Hematopoietic multipotent progenitor cell treated with erythropoietin and hydrocortisone succinate and interleukin-3 and kit ligand, for 6 days (in vitro differentiated cells): ENCODE results near the gene UQCR10.

Experiments
- DNase-seq: peaks from one replicate; pipeline ENCODE4 v3.0.0-alpha.2; 2015

Gene UQCR10

DNA sequence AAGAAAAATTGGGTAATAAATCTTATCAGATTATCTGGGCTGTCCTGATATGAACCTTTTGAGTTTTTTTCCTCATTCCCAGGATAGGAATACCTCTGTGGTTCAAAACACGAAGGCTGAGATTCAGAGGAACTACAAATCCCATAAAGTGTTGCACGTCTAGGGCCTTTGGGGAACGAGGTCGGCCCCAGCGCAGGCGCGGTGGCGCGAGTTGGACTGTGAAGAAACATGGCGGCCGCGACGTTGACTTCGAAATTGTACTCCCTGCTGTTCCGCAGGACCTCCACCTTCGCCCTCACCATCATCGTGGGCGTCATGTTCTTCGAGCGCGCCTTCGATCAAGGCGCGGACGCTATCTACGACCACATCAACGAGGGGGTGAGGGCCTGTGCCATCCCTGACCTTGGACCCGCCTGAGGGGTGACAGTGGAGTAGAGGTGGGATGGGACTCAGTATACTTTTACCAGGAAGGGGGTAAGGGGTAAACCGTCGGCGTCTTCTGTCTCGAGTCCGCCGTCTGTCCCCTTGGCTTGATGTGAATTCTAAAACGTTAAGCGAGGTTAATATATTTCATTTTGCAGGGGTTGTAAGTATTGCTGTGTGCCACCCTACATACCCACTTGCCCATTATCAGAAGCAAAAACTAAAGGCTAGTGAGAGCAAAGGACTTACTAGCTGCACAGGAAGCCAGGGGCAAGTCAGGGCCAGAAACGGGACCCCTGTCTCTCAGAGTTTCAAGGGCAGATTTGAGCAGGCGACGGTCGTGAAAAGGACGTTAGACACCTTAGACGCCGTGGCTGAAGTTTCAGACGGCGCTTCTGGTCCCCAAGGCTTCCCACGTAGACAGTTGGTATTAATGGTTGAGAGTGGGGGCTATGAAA is at the start of gene UQCR10:
Gene UQCR10 (plus strand): TSS at position 199 of the 881 bp plus-strand sequence. CDS start 30 bp downstream, at position 229.
- peak; percentile 96 for DNase-seq

DNA sequence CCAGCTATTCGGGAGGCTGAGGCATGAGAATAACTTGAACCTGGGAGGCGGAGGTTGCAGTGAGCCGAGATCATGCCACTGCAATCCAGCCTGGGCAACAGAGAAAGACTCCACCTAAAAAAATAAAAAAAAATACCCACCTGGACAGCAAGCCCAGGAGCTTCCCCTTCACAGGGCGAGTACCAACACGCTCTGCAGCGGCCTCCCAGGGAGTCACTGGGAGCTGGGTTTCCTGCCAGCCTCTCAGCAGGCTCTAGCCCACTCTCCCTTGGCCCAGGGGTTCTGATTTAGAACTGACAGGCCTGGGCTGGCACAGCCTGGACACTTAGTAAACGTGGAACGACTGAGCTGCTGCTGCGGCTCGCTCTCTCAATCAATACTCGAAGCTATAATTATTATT is 49.4 kb upstream of the UQCR10 start:
- no peak for DNase-seq

DNA sequence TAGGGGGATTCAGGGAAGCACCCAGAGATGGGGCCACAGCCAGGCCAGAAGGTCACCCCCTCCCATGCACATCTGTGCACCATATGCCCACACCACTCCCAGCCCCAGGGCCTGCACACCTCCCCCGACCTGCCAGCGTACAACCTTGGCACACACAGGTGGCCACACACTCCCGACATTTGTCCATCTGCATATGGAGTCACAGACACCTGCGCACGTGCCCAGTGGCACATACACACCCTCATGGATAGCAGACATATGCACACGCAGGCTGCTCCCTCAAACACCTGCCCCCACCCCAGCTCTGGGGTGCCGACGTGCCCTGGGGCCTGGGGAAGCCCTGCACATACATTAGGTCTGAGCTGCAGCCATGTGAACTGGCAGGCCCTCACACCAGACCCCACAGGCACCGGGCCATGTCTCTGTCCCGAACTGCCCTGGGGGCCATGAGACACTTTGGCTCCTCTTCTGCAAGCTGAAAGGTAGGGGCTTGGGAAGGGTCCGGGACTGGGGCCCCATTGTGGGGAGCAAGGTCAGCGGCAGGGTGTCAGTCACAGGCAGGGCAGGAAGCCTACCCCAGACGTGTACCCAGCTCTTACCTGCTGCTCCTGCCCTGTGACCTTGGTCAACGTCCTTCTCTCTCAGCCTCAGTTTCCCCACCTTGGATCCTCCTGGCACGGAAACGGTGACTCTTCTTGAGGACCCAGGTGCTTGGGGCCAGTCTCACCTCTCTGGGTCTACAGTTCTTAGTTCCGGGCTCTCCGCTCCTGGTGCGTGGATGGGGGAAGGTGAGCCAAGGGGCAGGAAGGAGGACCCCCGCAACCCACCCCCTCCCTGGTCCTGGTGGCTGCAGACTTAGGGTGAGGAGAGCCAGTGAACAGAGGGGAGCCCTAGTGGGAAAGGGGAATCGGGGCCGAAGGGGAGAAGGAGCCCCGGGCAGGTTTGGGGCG is 47.9 kb upstream of the UQCR10 start:
- no peak for DNase-seq

DNA sequence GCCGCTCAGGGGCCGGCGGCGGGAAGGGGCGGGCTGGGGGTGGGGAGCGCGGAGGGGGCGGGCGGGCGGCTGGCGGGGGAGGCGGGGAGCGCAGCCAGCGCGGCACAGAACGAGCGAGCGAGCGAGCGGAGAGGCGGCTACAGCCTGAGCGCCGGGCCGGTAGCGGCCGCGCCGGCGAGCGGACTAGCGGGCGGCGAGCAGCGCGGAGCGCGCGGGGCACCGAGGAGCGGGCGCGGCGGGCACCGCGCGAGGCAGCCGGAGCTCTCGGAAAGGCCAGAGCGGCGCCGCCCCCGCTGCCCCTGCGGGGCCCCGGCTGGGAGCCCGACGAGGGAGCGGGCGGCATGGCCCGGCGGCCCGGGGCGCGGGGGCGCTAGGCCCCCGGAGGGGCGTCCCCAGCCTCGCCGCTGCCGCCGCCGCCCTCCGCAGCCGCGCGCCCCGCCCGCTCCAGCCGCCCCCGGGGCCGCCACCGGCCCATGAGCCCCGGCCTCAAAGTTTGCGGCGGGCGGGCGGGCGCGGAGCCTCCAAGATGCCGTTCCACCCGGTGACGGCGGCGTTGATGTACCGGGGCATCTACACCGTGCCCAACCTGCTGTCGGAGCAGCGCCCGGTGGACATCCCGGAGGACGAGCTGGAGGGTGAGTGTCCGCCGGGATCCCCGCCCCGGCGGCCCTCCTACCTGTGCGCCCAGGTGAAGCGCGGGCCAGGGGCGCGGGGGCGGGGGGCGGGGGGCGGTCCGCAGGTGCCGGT is 47.1 kb upstream of the UQCR10 start, which contains the start of gene CABP7:
Gene CABP7 (plus strand): TSS at position 105 of the 747 bp plus-strand sequence. CDS start 422 bp downstream, at position 527.
- no peak for DNase-seq

DNA sequence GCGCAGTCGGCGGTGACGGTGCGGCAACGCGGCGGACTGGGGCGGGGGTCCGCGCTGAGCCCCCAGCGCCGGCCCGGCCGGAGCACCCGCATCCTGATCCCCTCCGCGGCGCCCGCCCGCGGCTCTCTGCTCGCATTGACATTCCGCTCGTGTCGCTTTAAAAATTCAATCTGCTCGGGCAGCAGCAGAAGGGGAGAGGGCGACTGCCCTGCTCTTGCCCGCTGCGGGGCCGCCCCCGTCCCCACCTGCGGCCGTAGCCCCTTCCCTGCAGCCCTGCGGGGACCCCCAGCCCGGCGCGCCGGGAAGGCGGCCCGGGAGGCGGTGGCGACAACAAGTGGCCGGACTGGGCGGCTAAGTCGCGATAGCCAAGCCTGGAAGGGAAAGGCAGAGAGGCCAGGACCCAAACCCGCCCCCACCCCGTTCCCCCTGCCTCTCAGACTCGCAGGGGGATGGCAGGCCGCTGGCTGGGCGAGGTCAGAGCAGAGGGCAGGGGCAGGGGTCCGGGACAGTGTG is 46.3 kb upstream of the UQCR10 start:
- DNase-seq, result no peak

DNA sequence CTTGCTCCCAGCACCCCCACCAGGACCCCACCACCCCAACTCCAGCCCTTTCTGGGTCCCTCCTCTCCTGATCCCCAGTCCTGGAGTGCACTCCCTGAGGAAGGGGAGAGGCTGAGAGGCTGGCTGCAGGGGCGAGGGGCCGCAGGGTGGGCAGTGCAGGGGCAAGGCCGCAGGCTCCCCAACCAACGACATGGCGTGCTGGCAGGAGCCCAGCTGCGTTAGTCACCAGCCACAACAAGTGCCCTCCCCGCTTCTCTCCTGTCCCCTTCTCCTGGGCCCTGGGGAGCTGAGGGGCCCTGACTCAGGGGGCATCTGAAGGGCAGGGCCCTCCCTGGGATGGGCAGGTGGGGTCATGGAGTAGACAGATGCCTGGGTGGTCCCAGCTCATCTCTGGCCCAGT is 45.0 kb upstream of the UQCR10 start:
- DNase-seq, result peak; percentile 51

DNA sequence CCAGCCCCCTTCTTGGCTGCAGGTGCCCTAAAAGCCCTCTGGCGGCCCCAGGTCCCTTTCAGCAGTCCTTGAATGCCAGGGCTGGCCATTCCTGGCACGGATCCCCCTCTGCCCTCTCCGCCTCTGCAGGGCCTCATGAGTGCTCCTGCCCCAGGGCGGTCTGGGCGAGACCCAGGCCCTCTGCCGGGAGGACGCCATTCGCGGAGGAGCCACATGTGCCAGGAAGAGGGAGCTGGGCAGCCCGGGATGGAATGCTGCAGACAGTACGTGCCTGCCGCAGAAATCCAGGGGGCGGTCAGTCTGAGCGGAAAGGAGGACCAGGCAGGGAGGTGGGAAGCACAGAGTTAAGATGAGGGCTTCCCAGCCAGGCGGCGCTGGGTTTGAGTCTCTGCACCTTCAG is 44.6 kb upstream of the UQCR10 start:
- DNase-seq, result no peak

DNA sequence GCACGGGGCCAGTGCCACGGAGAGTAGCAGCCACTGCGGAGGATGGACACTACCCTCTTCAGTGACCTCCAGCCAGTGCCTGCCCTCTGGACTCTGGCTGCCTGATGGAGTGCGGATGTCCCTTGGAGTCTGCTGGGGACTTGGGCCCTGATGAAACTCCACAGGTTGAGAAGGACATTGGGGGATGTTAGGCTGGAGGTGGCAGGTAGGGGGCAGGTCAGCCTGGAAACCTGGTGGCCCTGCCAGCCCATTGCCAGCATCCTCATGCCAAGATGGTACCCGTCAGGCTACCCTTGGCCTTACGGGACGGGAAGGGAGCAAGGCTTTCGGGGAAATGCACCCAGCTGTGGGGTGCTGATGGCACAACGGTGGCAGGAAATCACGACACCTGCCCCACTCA is 43.4 kb upstream of the UQCR10 start:
- no peak for DNase-seq

DNA sequence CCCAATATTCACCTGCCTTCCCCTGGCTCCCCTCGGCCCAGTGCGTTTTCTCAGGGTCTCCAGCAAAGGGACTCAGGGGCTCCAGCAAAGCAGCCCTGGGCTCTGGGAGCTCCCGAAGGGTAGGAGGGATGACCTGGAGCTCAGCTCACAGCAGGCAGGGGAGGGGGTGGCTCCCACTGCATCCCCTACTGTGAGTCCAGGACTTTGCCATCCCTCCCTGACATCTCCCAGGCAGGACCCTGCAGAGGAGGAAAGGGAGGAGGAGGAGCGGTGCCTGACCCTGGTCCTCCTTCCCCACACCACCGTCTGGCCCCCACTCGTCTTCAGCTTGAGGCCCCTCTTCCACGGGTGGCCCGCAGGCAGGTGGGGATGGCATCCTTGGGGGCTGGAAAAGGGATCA is 42.3 kb upstream of the UQCR10 start:
- no peak for DNase-seq

DNA sequence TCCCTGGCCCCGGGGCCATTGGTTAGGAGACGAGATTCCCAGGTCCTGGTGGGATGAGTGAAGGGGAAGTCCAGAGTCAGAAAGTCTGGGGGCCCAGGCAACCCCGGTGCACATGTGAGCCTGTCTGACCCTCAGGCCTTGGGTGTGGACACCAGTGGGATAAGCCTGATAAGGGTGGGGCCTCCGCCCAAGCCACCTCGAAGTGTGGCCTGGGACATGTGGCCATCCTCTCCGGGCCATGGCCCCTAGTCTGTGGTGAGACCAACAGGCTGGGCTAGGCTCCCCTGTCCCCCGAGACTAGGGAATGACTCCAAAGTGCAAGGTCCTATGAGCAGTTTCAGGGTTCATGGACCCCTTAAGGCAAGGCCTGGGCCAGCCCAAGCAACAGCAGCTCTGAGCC is 41.1 kb upstream of the UQCR10 start:
- DNase-seq, result peak; percentile 52

DNA sequence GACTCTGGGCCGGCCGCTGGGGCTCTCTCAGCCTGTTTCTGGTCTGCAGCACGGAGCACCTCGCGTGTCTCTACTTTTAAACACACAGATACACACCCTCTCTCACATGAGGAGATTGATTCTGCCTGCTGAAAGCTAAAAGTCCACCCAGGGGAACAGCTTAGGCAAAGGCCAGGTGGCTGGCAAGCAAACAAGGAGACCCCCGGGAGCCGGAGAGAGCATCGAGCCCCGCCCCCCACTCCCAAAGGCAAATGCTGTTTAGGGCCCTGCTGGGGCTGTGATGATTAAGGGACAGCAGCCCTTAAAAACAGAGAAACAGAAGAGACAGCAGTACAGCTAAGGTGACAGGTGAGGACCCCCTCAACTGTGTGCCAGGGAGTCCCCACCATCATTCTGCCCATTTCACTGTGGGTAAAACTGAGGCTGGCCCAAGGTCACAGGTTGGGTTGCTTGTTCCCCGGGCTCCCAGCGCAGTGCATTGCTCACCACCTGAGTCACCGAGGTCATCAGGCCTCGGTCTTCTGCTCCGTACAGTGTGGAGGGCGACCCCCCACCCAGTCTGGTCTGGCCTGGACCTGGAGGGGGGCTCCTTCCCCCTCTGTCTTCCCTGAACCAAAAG is 40.5 kb upstream of the UQCR10 start:
- no peak for DNase-seq

DNA sequence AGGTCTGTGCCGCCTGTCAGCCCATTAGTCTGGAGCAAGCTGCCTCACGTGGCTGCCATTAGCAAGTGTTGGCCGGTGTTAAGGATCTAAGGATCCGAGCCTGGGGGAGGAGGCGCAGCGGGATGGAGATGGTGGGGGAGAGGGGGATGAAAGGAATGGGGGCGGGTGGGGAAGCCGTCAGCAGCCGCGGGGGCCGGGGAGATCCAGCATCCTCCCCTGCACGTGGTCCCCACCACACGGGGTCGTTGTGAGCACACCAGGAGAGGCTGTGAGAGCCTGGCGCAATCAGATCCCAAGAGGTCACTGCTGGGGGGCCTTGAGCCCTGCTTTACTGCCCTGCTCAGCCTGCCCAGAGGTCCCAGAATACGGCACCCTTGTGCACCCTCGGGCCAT is 40.0 kb upstream of the UQCR10 start:
- peak; percentile 81 for DNase-seq

DNA sequence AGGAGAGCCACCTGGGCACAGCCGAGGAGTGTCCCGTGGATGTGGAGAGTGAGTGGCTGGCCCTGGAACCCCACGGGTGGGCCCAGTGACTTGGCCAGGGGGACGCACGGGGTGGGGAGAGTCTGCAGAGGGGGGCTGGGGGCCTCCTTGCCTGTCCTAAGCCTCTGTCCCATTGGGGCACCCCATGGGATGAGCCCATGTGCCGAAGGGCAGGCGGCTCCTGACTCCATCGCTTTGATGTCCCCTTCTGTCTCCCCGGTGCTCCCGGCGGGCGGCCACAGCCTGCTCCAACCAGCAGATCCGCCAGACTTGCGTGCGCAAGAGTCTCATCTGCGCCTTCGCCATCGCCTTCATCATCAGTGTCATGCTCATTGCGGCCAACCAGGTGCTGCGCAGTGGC is 38.0 kb upstream of the UQCR10 start:
- DNase-seq, result no peak

DNA sequence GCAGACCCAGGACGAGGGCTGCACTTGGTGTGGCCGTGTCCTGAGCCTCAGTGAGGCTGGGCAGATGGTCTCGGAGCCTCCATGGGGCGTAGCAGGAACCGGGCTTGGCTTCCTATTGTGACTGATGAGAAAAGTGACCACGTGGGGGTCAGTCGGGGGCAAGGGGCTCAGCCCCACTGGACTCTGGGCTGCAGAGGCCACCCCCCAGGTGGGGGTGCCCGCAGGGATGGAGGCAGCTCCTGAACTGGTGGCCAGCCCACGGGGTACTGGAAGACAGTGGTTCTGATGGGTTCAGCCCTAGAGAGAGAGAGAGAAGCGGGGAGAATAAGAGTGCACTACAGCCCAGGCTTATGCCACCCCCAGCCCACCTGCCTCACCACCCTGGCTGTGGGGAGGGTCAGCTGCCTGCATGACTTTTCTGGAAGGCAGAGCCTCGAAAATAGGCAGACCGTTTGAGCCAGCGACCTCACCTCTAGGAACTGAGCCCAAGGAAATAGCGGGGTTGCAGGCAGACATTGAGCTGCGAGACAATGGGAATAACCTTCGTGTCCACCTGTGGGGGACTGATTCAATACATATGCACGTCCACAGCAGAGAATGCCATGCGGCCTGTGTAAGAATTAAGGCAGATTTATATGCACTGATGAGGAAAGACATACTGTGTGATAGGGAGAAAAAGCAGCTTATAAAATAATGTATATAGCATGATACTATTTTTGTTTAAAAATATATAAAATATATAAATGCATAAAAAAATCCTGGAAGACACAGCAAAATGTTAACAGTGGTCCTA is 35.9 kb upstream of the UQCR10 start:
- no peak for DNase-seq

DNA sequence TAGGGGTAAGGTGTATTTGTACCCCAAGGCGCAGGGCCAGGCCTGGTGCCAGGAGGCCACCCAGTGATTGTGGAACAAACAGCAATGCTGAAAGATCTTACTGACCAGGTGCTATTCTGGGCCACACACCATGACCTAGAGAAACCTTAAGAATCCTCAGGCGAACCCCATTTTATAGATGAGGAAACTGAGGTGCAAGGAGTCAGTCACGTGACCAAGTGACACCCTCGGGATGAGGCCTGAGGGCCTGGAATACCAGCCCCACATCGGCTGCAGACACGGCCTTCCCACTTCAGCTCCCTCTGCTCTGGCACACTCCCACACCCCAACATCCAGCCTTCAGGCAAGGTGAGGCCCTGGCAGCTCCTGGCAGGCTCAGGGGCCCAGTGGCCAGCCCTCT is 34.3 kb upstream of the UQCR10 start:
- DNase-seq, result no peak

DNA sequence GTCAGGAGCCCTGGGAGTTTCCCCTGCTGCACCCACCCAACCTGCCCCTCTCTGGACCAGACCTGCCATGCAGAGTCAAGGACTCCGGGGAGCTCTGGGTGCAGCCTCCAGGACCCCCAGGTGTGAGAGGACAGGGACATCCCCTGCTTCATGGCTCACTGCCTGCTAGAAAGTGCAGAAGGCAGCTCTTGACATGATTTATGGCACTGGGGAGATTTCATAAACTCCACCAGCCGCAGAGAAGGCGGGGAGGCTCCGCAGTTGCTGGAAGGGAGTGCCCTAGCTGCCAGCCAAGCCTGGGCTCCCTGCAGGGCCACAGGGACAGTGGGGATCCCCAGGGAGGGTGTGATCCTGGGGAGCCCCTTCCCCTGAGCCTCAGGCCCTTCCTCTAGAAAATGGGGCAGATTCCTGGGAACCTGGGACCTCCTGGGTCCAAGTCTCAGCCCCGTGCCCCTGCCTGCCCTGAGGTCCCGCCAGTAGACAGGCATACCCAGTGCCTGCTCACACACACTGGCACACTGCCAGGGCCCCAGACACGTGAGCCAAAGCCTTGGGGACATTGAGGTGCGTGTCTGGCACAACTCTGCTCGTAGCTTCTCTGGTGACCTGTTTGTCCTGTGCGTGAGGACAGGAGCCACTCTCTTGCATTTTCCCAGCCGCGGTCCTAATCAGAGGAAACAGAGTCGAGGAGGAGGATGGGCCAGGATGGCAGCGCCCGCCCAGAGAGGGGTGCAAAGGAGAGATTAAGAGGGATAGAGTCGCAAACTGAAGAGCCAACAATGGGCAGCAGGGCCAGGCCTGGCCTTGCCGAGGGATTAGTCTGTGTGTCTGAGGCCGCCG is 33.6 kb upstream of the UQCR10 start:
- peak; percentile 99 for DNase-seq

DNA sequence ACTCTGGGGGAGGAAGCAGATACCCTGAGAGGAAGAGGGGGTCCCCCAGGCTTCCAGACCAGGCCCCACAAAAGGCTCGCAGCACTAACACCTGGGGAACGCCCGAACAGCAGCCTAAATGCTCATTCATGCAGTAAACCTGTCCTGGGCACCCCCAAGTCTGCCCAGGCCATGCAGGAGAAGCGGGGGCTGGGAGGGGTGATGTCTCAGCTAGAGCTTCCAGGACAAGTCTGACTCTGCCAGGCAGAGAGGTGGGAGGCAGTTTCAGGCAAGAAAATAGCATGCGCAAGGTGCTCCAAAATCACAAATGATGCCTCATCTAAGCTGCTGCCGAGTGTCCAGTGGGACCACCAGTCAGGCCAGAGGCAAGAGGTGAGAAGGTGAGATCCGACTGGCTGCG is 32.8 kb upstream of the UQCR10 start:
- peak; percentile 74 for DNase-seq

DNA sequence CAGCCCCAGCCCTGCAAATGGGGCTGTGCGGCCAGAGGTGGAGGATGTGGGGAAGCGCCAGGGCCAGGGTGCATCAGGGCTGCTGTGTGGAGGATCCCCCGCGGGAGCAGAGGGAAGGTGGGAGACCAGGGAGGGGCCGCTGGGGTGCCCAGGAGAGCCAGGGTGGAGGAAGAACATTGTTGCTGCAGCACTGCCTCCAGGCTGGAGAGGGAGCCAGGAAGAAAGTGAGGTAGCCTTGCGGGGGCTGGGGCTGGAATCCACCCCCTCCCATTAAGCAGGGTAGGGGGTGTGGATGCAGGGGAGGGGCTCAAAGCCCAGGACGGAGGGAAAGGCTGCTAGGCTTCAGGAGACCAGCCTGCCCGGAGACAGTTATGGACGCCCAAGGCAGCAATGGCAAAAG is 32.3 kb upstream of the UQCR10 start:
- DNase-seq, result peak; percentile 49

DNA sequence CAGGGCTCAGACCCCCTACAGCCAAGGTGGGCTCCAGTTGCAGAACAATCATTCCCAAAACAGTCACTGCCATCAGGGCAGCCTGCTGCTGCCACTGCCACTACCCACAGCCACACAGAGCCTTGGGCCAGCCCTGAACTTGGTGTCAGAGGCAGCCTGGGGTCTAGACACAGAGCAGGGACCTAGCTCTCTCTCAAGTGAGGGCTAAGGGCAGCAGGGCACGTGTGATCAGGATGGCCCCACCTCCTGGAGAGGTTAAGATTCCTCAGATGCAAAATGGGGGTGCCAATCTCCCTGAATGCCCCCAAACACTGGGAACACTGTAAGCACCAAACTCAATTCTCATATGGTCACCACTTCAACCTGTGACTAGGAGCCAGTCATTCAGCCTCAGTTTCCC is 31.8 kb upstream of the UQCR10 start:
- peak; percentile 57 for DNase-seq
